Activated CD8-positive, alpha-beta T cell treated with anti-CD3 and anti-CD28 coated beads for 36 hours (primary cell): ENCODE data around the gene MAN1A1. TPM values are rescaled to one million over a fixed set of nuclear protein-coding genes. Genes with fewer than 3 reads are reported as not detected.

ENCODE experiments used
- ATAC-seq: fragments of 200-7000 bp; cut with Tn5 transposase; one replicate; pipeline ENCODE4 v1.10.0; 2021; ENCODE audit warnings: mild to moderate bottlenecking, moderate library complexity
- CTCF ChIA-PET: fragments of 350-600 bp; sonication (Branson Sonifier 250); formaldehyde crosslinking; loops from one replicate; lab custom pipeline; 2021; ENCODE audit warnings: antibody characterized with exemption; lab: Charles Lee
- POLR2A ChIA-PET: fragments of 350-600 bp; sonication (Branson Sonifier 250); formaldehyde crosslinking; loops from one replicate; lab custom pipeline; 2021; ENCODE audit warnings: antibody characterized with exemption; lab: Charles Lee
- DNase-seq: peaks from one replicate; pipeline ENCODE4 v3.0.0-alpha.2; 2020
- H3K27ac Mint-ChIP-seq: one replicate; pipeline ENCODE4 v1.8.0; 2021; ENCODE audit warnings: mild to moderate bottlenecking, mixed read lengths
- H3K27me3 Mint-ChIP-seq: one replicate; pipeline ENCODE4 v1.8.0; 2021; ENCODE audit warnings: mixed read lengths
- H3K36me3 Mint-ChIP-seq: one replicate; pipeline ENCODE4 v1.8.0; 2021; ENCODE audit warnings: low read depth, mixed read lengths
- H3K4me1 Mint-ChIP-seq: one replicate; pipeline ENCODE4 v1.8.0; 2021; ENCODE audit warnings: low read depth, mixed read lengths
- H3K4me3 Mint-ChIP-seq: one replicate; pipeline ENCODE4 v1.8.0; 2021; ENCODE audit warnings: mild to moderate bottlenecking, moderate library complexity, mixed read lengths
- H3K9me3 Mint-ChIP-seq: one replicate; pipeline ENCODE4 v1.8.0; 2021; ENCODE audit warnings: mixed read lengths
- intact Hi-C: fragments of 100-400 bp; cut with micrococcal nuclease; formaldehyde crosslinking; loops from one replicate; pipeline ENCODE4 v1.10.0; 2022
- total RNA-seq, 2 experiments: library from RNA; stranded (reverse); gene quantifications; one replicate each; pipeline ENCODE4 v1.2.3, GENCODE V29; 2021
- TF ChIP-seq, protein P1 (sequence below): fragments of 200-600 bp; IDR thresholded peaks from one replicate; pipeline ENCODE4 v1.8.0; 2022; ENCODE audit warnings: antibody characterized with exemption, mild to moderate bottlenecking

The MAN1A1 gene
- total RNA-seq, 2 experiments from 2014 or later = 18.5 to 19.4 TPM

DNA sequence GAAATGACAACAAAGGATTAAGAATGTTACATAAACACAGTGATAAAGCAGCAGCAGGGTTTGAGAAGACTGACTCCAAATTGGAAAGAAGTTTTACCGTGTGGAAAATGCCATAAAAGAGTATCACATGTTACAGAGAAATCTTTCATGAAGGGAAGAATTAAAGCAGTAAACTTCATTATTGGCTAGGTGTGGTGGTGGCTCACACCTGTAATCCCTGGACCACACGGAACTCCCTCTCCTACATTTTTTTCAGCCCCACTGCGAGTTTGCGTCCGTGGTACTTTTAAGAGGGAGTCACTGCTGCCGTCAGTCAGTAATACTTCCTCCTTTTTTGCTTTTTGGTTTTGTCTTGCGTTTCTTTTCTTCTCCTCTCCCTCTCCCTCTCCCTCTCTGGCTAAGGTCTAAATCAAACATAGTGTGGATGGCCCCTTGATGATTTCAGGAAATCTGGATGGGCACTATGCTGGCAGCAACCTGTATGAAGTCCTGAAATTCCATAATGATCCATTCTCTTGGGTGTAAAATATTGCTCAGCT is 112.3 kb downstream of the MAN1A1 start:
- Mint-ChIP-seq H3K27me3 (no peaks in the 10 kb centered on the region), H3K27ac (no peak overlapping the region), H3K4me3 (no peak overlapping the region), H3K36me3 (peaks cover 24% of the 10 kb centered on the region), H3K4me1 (peaks cover 7% of the 10 kb centered on the region), H3K9me3 (no peaks in the 10 kb centered on the region)
- intact Hi-C loops = no loop called here
- ChIA-PET CTCF (no interaction called here), POLR2A (no interaction called here)
- DNase-seq (no peak), ATAC-seq (no peak)
- TF ChIP-seq, protein P1, sequence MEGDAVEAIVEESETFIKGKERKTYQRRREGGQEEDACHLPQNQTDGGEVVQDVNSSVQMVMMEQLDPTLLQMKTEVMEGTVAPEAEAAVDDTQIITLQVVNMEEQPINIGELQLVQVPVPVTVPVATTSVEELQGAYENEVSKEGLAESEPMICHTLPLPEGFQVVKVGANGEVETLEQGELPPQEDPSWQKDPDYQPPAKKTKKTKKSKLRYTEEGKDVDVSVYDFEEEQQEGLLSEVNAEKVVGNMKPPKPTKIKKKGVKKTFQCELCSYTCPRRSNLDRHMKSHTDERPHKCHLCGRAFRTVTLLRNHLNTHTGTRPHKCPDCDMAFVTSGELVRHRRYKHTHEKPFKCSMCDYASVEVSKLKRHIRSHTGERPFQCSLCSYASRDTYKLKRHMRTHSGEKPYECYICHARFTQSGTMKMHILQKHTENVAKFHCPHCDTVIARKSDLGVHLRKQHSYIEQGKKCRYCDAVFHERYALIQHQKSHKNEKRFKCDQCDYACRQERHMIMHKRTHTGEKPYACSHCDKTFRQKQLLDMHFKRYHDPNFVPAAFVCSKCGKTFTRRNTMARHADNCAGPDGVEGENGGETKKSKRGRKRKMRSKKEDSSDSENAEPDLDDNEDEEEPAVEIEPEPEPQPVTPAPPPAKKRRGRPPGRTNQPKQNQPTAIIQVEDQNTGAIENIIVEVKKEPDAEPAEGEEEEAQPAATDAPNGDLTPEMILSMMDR = no peak

GRCh38 chr6:119234941-119235340 is 114.6 kb downstream of the MAN1A1 start:
- peaks cover 7% of the 10 kb centered on the region for H3K4me1 Mint-ChIP-seq
- no peaks in the 10 kb centered on the region for H3K9me3 Mint-ChIP-seq
- POLR2A ChIA-PET = no interaction called here
- intact Hi-C loops = no loop called here
- CTCF ChIA-PET = no interaction called here
- DNase-seq (no peak), ATAC-seq (no peak)
- H3K27me3 Mint-ChIP-seq = no peaks in the 10 kb centered on the region
- H3K4me3 Mint-ChIP-seq = no peak overlapping the region
- TF ChIP-seq, protein P1 = no peak
- H3K36me3 Mint-ChIP-seq = peaks cover 28% of the 10 kb centered on the region
- no peak overlapping the region for H3K27ac Mint-ChIP-seq

GRCh38 chr6:119234457-119234856 is 115.1 kb downstream of the MAN1A1 start:
- no peak for ATAC-seq
- Mint-ChIP-seq H3K9me3 (no peaks in the 10 kb centered on the region), H3K4me1 (peaks cover 7% of the 10 kb centered on the region)

DNA sequence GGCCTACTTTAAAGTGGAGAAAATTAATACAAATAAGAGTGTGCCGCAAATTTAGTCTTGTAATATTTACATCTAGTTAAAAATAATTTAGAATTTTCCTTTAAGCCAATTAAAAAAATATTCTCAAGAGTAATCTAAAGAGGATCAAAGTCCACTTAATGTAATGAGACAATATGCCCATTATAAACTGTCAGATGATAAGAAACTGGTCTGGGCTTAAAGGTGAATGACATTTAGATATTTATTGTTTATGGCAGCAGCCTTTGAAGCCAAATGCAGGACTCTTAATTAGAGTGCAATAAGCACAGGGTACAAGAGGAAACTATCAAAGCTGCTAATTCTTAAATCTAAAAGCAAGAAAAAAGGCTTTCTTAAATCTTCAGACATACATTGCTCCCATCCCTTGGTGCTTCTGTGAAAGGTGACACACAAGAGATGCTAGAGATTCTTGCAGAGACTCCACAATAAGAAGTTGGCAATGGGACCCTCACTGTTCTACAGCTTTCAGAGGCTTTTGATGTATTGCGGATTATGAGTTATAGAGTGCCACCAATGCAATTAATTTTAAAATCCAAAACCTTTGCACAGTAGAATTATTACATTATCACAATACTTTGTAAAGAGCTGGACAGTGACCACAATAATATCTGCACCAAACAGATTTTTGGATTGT is 116.1 kb downstream of the MAN1A1 start:
- TF ChIP-seq, protein P1 = no peak
- Mint-ChIP-seq H3K9me3 (no peaks in the 10 kb centered on the region), H3K4me3 (no peak overlapping the region), H3K27me3 (no peaks in the 10 kb centered on the region), H3K4me1 (peaks cover 7% of the 10 kb centered on the region), H3K27ac (no peak overlapping the region), H3K36me3 (peaks cover 28% of the 10 kb centered on the region)
- no peak for DNase-seq
- CTCF ChIA-PET = no interaction called here
- POLR2A ChIA-PET = no interaction called here
- intact Hi-C loops = no loop called here
- ATAC-seq = no peak

More at GRCh38 chr6:119234457-119234856, 115.1 kb downstream of the MAN1A1 start:
- CTCF ChIA-PET = no interaction called here
- POLR2A ChIA-PET = no interaction called here
- H3K36me3 Mint-ChIP-seq = peaks cover 28% of the 10 kb centered on the region
- no peaks in the 10 kb centered on the region for H3K27me3 Mint-ChIP-seq
- peak; percentile 28 for DNase-seq
- no peak overlapping the region for H3K4me3 Mint-ChIP-seq
- no peak overlapping the region for H3K27ac Mint-ChIP-seq
- TF ChIP-seq, protein P1 = no peak
- intact Hi-C loops = no loop called here

- CTCF ChIA-PET = no interaction called here
Measured at GRCh38 chr6:119231394-119231793, 118.2 kb downstream of the MAN1A1 start.

More at GRCh38 chr6:119231394-119231793, 118.2 kb downstream of the MAN1A1 start:
- Mint-ChIP-seq H3K27me3 (no peaks in the 10 kb centered on the region), H3K4me1 (peaks cover 7% of the 10 kb centered on the region), H3K27ac (no peak overlapping the region), H3K9me3 (no peaks in the 10 kb centered on the region), H3K36me3 (peaks cover 18% of the 10 kb centered on the region), H3K4me3 (no peak overlapping the region)
- TF ChIP-seq, protein P1 = no peak
- ATAC-seq = no peak
- no peak for DNase-seq
- intact Hi-C loops = no loop called here
- POLR2A ChIA-PET = no interaction called here
